Breast epithelium (tissue), 3 donors: ENCODE data around the gene CAMSAP2.

Experiments
- POLR2A ChIP-seq: fragments of 450-650 bp; IDR thresholded peaks from one replicate; pipeline ENCODE4 v1.6.1; 2016; ENCODE audit warnings: antibody characterized with exemption, mild to moderate bottlenecking, moderate library complexity
- POLR2AphosphoS5 ChIP-seq, 3 donors: sonication (generic); formaldehyde crosslinking; IDR thresholded peaks; one replicate each; pipeline ENCODE4 v1.6.1; 2017; ENCODE audit warnings: antibody characterized with exemption in 3 of 3

- TF ChIP-seq POLR2AphosphoS5 (IDR thresholded peaks at IDR 0.05) = no peak
- TF ChIP-seq POLR2A = no peak
Observed at GRCh38 chr1:200751717-200752116, 13.0 kb downstream of the CAMSAP2 start.
